Stimulated activated CD4-positive, alpha-beta T cell treated with anti-CD3 and anti-CD28 coated beads, Interleukin-2, amount 100 ng/mL, for 4 hours (primary cell): ENCODE data around the gene FAF1.

Experiments
- DNase-seq: peaks from one replicate; pipeline ENCODE4 v3.0.0-alpha.2; 2020; ENCODE audit warnings: low read depth

The FAF1 gene

DNA sequence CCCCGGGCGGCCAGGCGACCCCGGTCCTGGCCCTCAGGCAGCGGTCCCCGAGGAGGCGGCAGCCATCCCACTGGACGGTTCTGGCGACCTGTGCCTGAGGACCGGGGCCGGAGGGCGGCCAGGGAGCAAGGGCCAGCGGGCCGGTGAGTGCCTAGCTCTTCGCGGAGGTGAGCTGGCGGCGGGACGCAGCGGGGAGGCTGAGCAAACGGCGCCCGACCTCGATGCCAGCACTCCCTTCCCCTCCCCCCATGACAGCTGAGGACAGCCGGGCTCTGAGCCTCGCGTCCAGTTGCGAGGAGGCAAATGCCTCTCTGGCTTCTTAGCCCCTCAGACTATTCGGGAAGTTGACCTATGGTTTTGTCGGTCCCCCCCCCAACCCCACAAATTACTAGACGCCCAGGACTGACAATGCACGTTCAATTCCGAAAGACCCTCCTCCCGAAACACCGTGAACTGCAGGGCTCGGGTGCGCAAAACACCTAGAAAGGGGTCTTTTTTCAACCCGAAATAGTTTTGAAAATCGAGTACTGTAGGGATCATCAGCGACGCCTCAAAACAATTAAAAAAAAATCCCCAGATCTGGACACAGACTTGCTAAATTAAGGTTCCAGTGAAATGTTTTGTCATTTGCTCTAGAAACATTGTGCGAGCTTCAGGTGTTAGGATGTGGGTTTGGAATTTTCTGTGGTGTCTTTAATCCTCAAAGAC is 18.2 kb upstream of the FAF1 start:
- no peak for DNase-seq

DNA sequence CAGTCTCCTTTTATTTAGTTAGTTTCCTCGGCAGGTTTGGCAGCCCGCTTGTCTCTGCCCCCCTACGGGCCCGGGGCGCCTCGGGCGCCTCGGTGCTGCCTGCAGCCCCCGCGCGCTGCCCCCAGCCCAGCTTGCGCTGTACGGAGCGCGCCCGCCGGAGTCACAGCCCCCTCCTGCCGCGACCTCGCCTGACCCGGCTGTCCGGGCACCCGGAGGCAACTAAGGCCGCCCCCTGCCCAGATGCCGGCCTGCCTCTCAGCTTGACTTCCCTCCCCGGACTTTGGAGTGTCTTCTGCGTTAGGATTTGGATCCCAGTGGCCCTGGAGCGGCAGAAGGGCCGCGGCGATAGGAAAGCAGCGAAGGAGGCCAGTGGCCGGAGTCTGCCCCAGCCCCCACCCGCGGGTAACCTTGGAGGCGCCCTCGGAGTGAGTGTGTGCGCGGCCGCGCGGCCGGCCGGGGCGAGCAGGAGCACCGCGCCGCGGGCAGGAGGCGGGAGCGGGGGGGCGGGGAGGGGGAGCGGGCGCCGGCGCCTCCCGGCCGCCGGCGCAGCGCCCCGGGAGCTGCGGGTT is 17.6 kb upstream of the FAF1 start:
- no peak for DNase-seq

DNA sequence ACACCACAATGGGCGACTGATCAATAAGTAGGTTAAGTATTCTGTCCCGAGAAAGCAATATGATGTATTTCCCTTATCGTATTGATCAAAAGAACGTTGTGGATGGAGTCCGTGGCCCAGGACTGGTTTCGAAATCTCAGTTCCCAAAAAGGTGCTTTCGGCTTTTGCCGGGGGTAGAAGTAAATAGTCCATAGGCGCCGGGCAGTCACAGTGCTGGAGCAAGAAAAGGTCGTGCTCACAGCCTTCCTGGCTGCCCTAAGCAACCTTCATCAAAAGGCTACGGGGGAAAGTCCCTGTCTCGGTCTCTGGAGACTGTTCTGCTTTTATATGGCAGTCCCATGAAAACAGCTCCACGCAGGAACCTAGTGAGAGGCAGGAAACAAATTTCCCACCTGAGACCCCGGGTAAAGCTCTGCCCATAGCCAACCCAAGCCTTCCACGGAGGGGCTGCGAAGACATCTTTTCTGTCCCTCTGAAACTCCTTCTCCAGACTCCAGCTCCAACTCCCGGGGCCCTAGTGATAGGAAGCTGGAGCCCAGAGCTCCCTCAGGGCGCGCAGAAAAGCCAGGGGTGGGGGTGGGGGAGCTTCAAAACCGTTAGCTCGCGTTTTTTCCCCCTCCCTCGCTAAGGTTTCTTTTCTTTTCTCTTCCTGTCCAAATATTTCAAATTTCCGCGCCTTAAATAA is 17.0 kb upstream of the FAF1 start:
- DNase-seq, result no peak

DNA sequence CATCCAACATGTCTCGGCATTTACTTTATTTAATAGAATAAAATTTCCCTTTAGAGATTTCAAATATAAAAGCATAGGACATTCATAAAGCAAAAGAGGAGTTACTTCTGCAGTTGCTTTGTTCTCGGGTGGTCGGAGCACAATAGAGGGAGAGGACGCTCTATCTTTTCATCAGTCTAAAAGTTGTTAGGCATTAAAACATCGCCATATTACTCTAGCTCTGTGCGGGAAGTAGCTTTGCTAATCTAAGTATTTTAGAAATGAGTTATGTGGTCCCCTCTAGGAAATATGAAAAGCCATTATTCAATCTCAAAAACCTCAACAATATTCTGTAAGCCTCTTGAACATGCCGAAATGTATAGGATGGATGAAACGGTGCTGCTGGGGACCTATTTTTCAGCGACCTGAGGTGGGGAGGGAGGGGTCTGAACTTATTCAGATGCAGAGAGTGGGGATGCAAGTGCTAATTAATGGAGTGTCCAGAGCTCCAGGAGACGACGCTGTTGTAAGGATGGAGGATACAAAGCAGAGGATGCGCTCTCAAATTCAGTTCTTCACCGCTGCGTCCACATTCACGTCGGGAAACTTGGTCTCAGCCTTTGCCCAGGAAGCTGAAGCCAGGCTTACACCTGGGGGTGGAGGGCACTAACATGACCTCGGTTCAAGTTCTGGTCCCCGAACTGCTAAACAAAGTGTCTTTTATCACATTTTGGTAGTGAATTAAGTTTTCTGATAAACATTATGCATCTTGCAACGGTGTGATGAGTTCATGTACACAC is 16.2 kb upstream of the FAF1 start:
- no peak for DNase-seq

DNA sequence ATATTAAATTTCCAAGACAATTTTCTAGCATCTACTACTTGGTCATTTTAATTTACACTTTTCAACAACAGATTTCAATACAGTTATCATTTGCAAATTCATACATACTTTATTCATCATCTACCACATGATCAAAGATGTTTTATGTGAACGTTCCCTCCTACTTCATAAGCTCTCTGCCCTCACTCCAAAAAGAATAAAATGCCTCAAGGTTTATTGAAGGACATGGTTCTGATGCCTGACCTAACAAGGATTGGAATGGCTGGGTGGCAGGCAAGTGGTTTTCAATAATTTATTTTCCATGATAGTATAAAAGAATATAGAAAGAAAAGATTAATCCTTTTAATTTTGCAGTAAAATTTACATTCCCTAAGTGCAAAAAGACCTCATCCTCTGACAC is 15.4 kb upstream of the FAF1 start:
- no peak for DNase-seq

DNA sequence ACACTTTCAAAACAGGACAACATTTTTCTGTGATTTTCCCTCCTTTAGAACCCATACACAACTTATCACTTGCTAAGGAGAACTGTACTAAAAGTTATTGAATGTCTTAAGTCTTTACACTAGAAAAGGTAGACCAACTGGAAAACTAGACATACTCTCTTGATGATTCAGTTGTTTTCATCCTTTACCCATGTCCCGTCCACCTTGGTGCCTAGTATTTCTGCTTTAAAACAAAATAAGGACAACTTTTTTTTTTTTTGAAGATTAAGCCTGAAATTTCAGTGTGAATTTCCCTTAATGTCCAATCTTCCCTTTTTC is 14.5 kb upstream of the FAF1 start:
- DNase-seq, result no peak

DNA sequence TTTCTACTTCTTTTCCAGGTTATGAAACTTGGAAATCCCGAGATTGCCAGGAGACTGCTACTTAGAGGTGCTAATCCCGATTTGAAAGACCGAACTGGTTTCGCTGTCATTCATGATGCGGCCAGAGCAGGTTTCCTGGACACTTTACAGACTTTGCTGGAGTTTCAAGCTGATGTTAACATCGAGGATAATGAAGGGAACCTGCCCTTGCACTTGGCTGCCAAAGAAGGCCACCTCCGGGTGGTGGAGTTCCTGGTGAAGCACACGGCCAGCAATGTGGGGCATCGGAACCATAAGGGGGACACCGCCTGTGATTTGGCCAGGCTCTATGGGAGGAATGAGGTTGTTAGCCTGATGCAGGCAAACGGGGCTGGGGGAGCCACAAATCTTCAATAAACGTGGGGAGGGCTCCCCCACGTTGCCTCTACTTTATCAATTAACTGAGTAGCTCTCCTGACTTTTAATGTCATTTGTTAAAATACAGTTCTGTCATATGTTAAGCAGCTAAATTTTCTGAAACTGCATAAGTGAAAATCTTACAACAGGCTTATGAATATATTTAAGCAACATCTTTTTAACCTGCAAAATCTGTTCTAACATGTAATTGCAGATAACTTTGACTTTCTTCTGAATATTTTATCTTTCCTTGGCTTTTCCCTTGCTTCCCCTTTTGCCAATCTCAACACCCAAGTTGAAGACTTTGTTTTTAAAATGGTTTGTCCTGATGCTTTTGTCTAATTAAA is 14.0 kb upstream of the FAF1 start:
- DNase-seq, result no peak

DNA sequence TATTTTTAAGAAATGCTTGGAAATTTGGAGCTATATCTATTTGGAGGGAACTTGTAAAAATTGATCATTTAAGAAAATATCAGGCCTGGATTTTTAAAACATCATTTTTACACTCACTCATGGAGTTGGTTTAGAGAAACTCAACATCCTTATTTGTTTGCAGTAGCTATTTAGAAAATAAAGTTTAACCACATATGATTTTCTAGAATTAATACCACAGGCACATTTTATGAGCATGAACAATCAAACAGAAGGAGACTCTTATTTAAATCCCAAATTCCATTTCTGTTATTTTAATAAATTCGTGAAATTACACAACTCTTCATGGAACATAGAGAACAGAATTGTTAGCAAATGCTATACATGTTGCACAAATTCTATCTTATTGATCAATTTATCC is 13.2 kb upstream of the FAF1 start:
- no peak for DNase-seq

DNA sequence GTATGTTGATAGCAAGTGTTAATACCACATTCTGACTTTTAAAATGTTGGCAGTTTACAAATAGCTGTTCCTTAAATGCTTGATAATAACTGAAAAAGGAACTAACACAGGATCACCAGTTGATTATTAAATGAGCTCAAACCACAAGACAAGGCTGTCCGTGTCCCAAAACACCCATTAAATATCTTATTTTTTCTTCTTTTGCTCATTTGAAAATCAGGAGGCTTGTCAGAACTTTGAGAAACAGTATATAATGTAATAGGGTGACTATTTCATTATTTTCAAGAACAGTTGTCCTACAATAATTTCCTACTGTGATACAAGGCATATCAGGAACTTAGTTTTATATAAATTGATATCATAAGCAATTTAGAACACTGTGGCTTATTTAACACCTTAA is 12.7 kb upstream of the FAF1 start:
- DNase-seq, result no peak

DNA sequence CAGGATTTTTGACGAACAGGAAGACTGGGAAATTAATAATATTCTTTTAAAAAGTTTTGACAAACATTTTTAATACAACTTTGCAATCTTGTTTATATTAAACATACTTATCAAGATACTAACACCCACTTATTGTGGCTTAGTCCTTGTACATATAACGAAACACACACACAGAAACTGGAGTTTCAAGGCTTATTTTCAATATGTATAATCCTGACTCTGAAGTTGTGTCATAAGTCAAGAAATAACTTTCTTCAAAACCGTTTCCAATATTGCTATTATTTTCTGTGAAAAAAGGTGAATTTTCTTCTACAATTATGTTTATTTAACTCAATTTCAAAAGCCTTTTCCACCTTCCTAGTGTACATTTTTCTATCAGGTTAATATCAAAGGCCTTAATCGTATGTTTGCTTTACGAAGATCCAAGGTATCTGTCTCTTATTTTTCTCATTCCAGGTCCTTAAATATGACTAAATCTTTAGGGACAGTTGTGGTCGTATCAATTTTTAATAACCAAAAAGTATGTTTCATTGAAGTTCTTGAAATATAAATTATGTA is 11.8 kb upstream of the FAF1 start:
- no peak for DNase-seq

DNA sequence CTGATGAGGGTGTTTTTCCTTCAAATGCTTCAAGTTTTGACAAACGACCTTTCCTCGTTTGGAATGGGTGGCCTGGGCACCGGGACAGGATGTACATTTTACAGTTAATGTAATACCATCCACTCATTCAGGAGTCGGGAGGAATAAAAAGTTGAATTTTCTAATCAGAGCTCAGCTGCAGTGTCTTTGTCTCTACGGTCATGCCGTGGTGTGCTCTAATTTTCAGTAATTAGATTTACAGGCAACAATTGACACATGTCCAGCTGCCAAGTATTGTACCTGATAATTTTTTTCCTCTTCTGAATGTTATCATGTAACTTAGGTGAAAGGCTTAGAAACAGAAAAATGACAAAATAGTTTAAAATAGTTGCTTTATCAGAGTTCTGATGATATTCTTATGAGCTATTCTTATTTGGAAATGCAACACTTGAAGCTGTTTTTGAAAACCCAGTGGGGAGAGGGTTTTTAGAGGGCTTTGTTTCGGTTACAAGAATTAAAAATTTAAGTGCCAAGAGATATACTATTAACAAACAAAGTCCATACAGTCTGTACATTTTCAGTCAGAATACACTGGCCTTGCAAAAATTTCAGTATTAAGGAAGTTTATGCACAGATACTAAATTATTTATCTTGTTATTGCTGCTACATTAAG is 11.0 kb upstream of the FAF1 start:
- DNase-seq, result no peak

DNA sequence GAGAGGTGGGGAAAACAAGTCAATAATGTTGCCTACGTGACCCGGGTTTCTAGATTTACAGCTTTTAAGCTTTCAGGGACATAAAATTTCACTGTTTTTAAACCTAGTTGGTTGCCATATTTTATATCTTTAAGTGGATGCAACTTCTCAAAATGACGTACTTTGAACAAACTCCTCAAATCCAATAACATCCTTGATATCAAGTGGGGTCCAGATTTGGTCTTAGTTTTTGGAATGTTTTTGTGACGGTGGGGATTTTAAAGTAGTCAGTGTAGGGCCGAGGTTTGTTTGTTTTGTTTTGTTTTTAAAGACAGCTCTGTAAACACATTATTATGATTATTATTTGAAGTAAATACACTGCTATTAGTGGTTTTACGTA is 10.4 kb upstream of the FAF1 start:
- no peak for DNase-seq

DNA sequence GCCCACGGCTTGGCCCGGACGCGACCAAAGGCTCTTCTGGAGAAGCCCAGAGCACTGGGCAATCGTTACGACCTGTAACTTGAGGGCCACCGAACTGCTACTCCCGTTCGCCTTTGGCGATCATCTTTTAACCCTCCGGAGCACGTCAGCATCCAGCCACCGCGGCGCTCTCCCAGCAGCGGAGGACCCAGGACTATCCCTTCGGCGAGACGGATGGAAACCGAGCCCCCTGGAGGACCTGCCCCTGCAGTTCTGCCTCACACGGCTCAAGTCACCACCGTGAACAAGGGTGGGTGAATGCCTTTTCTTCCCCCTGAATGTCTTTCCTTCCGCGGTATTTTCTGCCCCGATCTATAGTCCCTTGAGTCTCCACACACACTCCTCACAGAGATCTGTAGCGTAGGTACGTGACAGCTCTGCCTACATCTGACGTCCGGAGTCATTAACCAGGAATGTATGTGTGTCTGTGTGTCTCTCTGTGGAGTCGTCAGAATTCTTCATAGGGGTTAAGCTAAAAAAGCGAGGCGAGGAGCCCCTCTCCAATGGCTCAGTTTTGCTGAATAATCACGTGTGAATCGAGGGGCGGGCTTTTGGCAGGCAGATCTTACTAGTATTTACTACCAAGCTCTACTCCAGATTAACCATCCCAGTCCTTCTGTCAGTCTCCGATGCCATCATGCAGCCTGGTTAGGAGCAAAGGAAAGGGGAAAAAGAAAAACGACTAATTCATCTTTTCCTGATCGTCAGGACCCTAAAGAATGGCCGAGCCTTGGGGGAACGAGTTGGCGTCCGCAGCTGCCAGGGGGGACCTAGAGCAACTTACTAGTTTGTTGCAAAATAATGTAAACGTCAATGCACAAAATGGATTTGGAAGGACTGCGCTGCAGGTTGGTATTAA is 9.8 kb upstream of the FAF1 start, which contains the start of gene CDKN2C:
TSS of gene CDKN2C (plus strand) at position 635 of the 898 bp plus-strand sequence. CDS start at position 759, 124 bp downstream.
- no peak for DNase-seq

DNA sequence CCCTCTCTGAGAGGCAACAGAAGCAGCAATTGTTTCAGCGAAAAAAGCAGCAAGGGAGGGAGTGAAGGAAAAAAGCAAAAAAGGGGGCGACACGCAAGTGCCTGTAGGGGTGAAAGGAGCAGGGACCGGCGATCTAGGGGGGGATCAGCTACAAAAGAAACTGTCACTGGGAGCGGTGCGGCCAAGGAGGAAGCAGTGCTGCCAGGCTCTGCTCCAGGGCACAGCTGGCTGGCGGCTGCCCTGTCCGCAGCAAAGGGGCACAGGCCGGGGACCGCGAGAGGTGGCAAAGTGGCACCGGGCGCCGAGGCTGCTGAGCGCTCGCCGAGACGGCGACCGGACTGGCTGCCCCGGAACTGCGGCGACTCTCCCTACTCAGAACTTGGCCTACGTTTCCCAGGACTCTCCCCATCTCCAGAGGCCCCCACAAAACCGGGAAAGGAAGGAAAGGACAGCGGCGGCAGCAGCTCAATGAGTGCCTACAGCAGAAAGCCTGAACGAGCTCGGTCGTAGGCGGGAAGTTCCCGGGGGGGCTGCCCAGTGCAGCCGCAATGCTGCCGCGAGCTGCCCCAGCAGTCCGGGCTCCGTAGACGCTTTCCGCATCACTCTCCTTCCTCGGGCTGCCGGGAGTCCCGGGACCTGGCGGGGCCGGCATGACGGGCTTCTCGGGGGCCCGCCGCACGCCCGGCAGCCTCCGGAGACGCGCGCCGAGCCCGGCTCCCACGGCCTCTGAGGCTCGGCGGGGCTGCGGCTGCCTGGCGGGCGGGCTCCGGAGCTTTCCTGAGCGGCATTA is 8.9 kb upstream of the FAF1 start:
- peak; percentile 36 for DNase-seq

DNA sequence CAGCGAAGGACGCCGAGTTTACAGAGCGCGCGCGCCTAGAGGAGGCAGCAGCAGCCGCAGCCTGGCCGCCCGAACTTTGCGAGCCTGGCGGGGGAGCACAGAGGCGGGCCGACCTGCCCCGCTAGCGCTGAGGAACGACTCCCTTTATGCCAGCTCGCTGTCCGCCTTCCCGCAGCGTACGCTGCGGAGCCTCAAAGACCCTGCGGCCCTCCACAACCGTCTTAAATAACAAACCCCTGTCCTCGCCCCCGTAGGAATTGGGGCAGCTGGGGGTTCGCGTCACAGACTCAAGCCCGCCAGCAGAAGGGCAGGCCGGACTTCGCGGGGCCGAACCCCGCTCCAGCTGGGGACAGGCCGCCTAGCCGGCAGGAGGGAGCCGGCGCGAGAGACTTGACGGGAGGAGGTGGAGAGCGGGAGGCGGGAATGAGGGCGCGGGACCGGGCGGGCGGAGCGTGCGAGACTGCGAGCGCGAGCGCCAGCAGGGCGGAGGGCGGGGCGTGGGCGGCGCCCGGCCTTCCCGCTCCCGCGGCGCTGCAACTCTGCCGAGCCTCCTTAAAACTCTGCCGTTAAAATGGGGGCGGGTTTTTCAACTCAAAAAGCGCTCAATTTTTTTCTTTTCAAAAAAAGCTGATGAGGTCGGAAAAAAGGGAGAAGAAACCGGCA is 8.2 kb upstream of the FAF1 start:
- DNase-seq, result peak; percentile 71

DNA sequence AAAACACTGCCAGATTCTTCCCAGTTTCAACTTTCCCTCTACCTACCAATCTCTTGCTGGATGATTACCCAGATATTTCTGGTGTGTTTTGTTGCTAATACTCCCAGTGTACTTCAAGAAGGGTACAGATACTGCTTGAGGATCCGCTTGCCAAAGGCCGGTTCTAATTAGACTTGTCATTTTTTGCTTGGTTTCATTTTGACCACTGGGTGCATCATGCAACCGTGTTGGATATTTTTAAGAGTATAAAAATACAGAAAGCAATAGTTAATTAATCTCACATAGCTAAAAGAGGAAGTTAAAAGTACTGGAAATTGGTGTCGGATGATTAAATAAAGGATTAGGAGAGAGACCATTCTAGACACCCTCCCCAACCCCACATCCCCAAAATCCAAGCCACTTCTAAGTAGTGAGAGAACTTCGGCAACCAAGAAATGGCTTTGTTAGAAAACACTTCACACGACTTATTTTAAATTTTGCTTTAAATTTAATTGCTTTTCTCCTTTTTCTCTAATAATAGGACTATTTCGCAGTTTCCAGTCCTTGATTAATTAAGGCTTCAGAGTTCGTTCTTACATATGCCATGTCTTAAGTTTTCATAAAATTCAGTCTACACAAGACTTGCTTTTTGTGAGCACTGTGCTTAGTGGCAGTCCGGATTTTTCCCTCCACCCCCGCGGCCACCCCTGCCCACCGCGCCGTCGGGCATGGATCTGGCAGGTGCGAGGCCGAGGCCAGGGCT is 7.5 kb upstream of the FAF1 start:
- DNase-seq, result no peak

DNA sequence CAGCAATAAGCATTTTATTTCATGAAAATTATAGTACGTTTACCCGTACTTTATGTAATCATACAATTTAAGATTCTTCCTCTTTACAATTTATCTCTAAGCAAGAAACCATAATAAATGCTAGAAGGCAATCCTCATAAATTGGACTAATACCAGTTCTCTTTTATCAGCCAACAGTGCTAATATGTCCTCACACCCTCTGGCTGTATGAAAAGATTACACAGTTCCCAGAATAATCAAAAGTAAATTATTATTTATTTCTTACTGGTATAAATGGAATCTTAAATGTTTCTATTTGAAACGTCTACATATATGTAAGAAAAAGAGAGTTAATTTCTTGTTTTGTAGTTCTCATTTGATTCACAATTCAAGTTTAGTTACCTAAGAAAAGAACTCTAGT is 6.9 kb upstream of the FAF1 start:
- no peak for DNase-seq

DNA sequence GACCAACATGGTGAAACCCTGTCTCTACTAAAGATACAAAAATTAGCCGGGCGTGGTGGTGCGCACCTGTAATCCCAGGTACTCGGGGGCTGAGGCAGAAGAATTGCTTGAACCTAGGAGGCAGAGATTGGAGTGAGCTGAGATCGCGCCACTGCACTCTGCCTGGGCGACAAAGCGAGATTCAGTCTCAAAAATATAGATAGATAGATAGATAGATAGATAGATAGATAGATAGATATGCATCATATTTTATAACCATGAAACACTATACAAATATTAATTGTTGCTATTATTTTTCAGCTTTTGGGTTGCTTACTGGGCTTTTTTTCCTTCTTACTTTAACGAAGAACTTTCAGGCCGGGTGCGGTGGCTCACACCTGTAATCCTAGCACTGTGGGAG is 4.8 kb upstream of the FAF1 start:
- DNase-seq, result no peak
